GM19397 (cell line): ENCODE measurements around the gene PCSK6.

ENCODE experiments used
- ATAC-seq: cut with Tn5 transposase; IDR thresholded peaks from one replicate; pipeline ENCODE4 v1.9.1; 2021; ENCODE audit warnings: mild to moderate bottlenecking, moderate library complexity; ENCODE audit not compliant: unreplicated experiment

The PCSK6 gene

DNA sequence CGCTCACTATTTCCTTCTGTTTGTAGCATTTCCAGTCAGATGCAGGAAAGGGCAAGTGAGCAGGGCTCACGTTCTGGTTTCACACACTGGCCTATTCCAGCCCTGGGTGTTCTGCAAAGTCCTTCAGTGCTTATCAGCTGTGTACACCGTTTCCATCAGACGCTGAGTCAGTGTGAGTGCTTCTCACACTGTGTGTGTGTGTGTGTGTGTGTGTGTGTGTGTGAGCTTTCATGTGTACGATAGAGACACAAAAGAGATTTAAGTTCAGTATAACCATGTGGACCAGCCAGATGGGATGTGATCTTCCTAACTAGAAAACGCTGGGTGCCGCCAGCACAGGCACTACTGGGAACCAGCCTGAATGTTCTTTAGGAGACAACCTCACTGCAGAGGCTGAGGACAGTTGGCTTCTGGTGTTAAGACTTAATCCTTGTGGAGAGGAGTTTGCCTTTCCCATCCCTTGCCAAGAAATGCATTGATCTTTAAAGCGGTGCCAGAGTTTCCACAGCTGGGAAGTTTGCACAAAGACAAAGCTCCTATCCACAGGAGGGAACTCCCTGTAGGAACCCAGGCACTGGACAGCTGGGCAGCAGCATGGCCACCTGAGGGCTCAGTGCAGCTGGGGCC is 233.8 kb downstream of the PCSK6 start:
- ATAC-seq = no peak

GRCh38 chr15:101255051-101255395 is 234.5 kb downstream of the PCSK6 start:
- ATAC-seq = no peak

DNA sequence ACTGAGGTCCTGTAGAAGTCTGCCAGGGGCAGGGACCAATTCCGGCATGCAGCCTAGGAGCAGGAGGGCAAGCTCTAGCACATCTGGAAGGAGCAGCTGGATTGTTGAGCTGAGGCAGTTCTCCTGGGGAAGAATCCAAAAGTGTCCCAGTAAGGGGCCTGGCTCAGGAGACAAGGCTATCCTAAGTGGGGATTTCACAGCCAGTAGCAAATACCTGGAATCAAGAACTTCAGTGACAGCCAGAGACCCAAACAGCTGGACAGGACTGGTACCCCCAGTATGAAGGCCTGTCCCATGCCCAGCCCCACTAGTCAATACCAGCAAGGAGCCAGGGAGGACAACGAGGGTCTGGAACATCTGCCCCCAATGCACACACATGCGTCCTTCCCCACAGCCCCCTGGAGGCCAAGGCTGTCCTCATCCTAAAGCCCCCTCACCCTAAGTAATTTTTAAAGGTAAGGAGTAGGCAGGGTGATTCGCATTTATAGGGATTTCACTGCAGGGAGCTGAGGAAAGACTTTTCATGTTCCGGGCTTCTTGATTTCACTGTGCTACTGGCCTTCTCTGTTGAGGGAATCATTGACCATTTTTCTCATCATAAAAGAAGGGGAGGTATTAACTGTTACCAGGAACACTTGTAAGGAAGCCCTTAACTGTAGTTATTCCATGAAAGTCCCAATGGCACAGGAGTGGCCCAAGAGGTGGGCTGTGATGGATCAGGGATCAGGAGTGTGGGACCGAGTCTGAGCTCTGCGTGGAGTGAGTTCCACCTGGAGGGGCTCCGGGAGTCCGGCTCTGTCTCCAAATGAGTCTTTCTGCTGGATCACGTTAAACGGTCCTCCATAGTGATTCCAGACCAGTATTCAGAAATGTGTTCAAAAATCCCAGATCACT is 235.1 kb downstream of the PCSK6 start:
- ATAC-seq = no peak
